ENCODE measurements around the gene IGF2R.

Gene IGF2R

GRCh38 chr6:160002882-160003281 lies 34.0 kb downstream of the IGF2R start:
- Histone ChIP-seq H3K9me2 (replicated peaks; ENCODE audit: insufficient read depth, low read length) (no peaks in the 10 kb centered on the region), H3K79me2 (ENCODE audit: low read length) (peaks cover 96% of the 10 kb centered on the region), H3K4me2 (ENCODE audit: low read depth, low read length) (no peak overlapping the region), H4K20me1 (ENCODE audit: insufficient read depth, low read length) (no peaks in the 10 kb centered on the region), H3K4me3 (ENCODE audit: low read length) (no peak overlapping the region), H3K27me3 (replicated peaks; ENCODE audit: insufficient read depth, low read length) (no peaks in the 10 kb centered on the region), H2AFZ (ENCODE audit: low read length) (no peak overlapping the region), H3K27ac (ENCODE audit: low read length) (no peak overlapping the region), H3K9ac (ENCODE audit: low read length) (no peak overlapping the region), H3K9me3 (replicated peaks; ENCODE audit: insufficient read depth, low read length) (no peaks in the 10 kb centered on the region), H3K4me1 (ENCODE audit: low read length) (no peaks in the 10 kb centered on the region), H3F3A (ENCODE audit: insufficient read depth, low read length) (no peaks in the 10 kb centered on the region), H3K36me3 (replicated peaks; ENCODE audit: insufficient read depth, low read length) (no peaks in the 10 kb centered on the region)
- no peak for TF ChIP-seq CTCF (IDR thresholded peaks at IDR 0.05; ENCODE audit: low read length)
- no peak for TF ChIP-seq EZH2phosphoT487 (IDR thresholded peaks at IDR 0.05; ENCODE audit: low read length)
- no peak for TF ChIP-seq EZH2 (optimal IDR thresholded peaks at IDR 0.05; ENCODE audit: low read depth, low read length)
- DNase-seq, result no peak

- no peak overlapping the region for H2AFZ ChIP-seq (ENCODE audit: low read length)
- no peak overlapping the region for H3K27ac ChIP-seq (ENCODE audit: low read length)
- no peaks in the 10 kb centered on the region for H3K27me3 ChIP-seq (replicated peaks; ENCODE audit: insufficient read depth, low read length)
- no peaks in the 10 kb centered on the region for H3K4me1 ChIP-seq (ENCODE audit: low read length)
- no peaks in the 10 kb centered on the region for H3F3A ChIP-seq (ENCODE audit: insufficient read depth, low read length)
- H3K9ac ChIP-seq (ENCODE audit: low read length), result no peak overlapping the region
- DNase-seq, result no peak
- TF ChIP-seq EZH2phosphoT487 (IDR thresholded peaks at IDR 0.05; ENCODE audit: low read length), result no peak
- TF ChIP-seq EZH2 (optimal IDR thresholded peaks at IDR 0.05; ENCODE audit: low read depth, low read length), result no peak
- no peak for TF ChIP-seq CTCF (IDR thresholded peaks at IDR 0.05; ENCODE audit: low read length)
- H3K36me3 ChIP-seq (replicated peaks; ENCODE audit: insufficient read depth, low read length), result no peaks in the 10 kb centered on the region
- no peaks in the 10 kb centered on the region for H4K20me1 ChIP-seq (ENCODE audit: insufficient read depth, low read length)
- H3K4me3 ChIP-seq (ENCODE audit: low read length), result no peak overlapping the region
- H3K9me3 ChIP-seq (replicated peaks; ENCODE audit: insufficient read depth, low read length), result no peaks in the 10 kb centered on the region
- H3K79me2 ChIP-seq (ENCODE audit: low read length), result peaks cover 96% of the 10 kb centered on the region
- no peaks in the 10 kb centered on the region for H3K9me2 ChIP-seq (replicated peaks; ENCODE audit: insufficient read depth, low read length)
- H3K4me2 ChIP-seq (ENCODE audit: low read depth, low read length), result no peak overlapping the region
These were observed 35.1 kb downstream of the IGF2R start for GRCh38 chr6:160004018-160004417.

- H3K9ac ChIP-seq (ENCODE audit: low read length), result no peak overlapping the region
- TF ChIP-seq EZH2 (optimal IDR thresholded peaks at IDR 0.05; ENCODE audit: low read depth, low read length) (no peak), EZH2phosphoT487 (IDR thresholded peaks at IDR 0.05; ENCODE audit: low read length) (no peak), CTCF (IDR thresholded peaks at IDR 0.05; ENCODE audit: low read length) (no peak)
- H4K20me1 ChIP-seq (ENCODE audit: insufficient read depth, low read length), result no peaks in the 10 kb centered on the region
These were observed 35.7 kb downstream of the IGF2R start for GRCh38 chr6:160004419-160005175.

More at GRCh38 chr6:160004419-160005175, 35.7 kb downstream of the IGF2R start:
- Histone ChIP-seq H3K36me3 (replicated peaks; ENCODE audit: insufficient read depth, low read length) (no peaks in the 10 kb centered on the region), H3K4me2 (ENCODE audit: low read depth, low read length) (no peak overlapping the region), H3K27me3 (replicated peaks; ENCODE audit: insufficient read depth, low read length) (no peaks in the 10 kb centered on the region), H2AFZ (ENCODE audit: low read length) (no peak overlapping the region), H3K9me3 (replicated peaks; ENCODE audit: insufficient read depth, low read length) (no peaks in the 10 kb centered on the region), H3K79me2 (ENCODE audit: low read length) (peaks cover 93% of the 10 kb centered on the region), H3K4me3 (ENCODE audit: low read length) (no peak overlapping the region), H3K9me2 (replicated peaks; ENCODE audit: insufficient read depth, low read length) (no peaks in the 10 kb centered on the region), H3K4me1 (ENCODE audit: low read length) (no peaks in the 10 kb centered on the region), H3K27ac (ENCODE audit: low read length) (no peak overlapping the region), H3F3A (ENCODE audit: insufficient read depth, low read length) (no peaks in the 10 kb centered on the region)
- no peak for DNase-seq

Measured in MM.1S (cell line).